Loucy (cell line): ENCODE data around the gene CACNA1I.

Experiments used
- EZH2phosphoT487 ChIP-seq: fragments of 200-600 bp; IDR thresholded peaks from 2 replicates; pipeline ENCODE4 v1.6.1; 2018; ENCODE audit warnings: antibody characterized with exemption, mild to moderate bottlenecking, moderate library complexity, borderline replicate concordance
- TF ChIP-seq, protein P1 (sequence below): fragments of 200-600 bp; sonication (generic); conservative IDR thresholded peaks from 2 replicates; pipeline ENCODE4 v1.5.1; 2014; ENCODE audit warnings: mild to moderate bottlenecking, antibody characterized with exemption, low read length

DNA sequence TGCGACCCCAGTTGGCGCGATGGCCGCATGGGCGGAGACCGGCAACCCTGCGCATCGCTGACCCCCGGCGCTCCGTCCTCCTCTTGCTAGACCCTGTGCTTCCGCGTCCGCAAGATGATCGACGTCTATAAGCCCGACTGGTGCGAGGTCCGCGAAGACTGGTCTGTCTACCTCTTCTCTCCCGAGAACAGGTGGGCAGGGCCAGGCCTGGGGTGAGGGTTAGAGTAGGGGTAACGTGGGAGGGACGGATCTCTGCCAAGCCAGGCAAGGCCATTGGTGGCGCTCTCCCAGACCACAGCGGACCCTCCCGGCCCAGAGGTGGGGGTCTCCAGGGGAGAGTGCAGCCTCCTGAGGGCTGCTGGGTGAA lies 92.1 kb downstream of the CACNA1I start:
- TF ChIP-seq, protein P1, sequence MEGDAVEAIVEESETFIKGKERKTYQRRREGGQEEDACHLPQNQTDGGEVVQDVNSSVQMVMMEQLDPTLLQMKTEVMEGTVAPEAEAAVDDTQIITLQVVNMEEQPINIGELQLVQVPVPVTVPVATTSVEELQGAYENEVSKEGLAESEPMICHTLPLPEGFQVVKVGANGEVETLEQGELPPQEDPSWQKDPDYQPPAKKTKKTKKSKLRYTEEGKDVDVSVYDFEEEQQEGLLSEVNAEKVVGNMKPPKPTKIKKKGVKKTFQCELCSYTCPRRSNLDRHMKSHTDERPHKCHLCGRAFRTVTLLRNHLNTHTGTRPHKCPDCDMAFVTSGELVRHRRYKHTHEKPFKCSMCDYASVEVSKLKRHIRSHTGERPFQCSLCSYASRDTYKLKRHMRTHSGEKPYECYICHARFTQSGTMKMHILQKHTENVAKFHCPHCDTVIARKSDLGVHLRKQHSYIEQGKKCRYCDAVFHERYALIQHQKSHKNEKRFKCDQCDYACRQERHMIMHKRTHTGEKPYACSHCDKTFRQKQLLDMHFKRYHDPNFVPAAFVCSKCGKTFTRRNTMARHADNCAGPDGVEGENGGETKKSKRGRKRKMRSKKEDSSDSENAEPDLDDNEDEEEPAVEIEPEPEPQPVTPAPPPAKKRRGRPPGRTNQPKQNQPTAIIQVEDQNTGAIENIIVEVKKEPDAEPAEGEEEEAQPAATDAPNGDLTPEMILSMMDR = no peak
- TF ChIP-seq EZH2phosphoT487 = no peak
